Erythroblast (primary cell): ENCODE results near the gene CAPN5.
"Not testable (repeated sequence)": the region's sequence is repeated elsewhere in the genome, so short reads cannot be mapped to it uniquely, and the experiment has no call there.

ENCODE experiments used
- DNase-seq, 2 experiments: peaks; one replicate each; lab custom pipeline; 2025; lab: John Stamatoyannopoulos, UW
- GATA1 ChIP-seq: IDR thresholded peaks from 2 replicates; pipeline ENCODE4 v1.6.1; 2011; ENCODE audit warnings: low read depth, mild to moderate bottlenecking, control low read depth, low read length, moderate library complexity
- POLR2A ChIP-seq: IDR thresholded peaks from 2 replicates; pipeline ENCODE4 v1.6.1; 2011; ENCODE audit warnings: mild to moderate bottlenecking, low read length

Gene CAPN5

DNA sequence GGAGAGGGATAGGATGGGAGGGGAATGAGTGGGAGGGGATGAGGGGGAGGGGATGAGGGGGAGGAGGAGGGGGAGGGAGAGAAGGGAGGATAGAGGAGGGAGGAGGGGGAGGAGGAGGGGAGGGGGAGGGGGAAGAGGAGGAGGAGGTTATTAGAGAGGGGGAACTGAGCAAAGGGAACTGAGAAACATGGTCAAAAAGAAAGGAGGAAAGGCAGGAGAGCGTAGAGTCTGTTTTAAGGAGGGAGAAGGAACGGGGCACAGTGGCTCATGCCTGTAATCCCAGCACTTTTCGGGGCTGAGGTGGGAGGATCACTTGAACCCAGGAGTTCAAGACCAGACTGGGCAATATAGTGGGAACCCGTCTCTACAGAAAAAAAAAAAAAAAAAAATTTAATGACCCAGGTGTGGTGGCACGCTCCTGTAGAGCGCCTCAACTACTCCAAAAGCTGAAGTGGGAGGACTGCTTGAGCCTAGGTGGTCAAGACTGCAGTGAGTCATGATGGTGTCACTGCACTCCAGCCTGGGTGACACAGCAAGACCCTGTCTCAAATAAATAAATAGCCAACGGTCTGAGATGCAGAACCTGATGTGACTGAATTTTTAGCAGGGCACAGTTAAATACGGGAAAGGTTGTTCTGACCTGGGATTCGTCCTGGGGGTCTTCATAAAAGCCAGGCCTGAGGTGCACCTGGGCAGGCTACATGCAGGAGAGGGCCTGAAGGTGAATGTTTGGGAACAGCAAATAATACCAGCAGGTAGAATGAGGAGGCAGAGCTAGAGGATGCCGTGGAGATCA is 28.5 kb upstream of the CAPN5 start:
- no peak for TF ChIP-seq GATA1
- no peak for TF ChIP-seq POLR2A
- no peak for DNase-seq

DNA sequence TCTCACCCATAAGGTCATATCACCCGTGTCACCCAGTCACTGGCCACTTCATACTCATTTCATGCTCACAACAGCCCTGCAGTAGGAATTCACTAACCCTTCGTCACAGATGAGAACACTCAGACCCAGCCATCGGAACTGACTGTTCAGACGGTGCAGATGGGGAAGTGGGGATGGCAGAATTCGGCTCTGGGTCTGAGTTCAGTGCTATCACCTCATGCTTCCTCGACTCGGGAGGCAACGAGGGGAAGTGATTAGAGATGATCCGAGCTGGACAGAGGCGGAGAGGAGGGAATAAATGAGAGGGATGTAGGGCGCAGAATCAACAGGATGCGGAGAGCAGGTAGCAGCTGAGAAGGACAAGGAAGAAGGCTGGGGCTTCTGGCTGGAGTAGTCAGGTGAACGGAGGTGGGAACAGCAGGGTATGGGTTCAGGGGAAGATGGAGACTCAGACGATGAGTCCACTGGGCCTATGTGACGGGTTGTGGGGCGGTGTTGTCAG is 27.9 kb upstream of the CAPN5 start:
- TF ChIP-seq POLR2A (no peak), GATA1 (no peak)
- DNase-seq = peak in 1 of 2 experiments; percentile 22

DNA sequence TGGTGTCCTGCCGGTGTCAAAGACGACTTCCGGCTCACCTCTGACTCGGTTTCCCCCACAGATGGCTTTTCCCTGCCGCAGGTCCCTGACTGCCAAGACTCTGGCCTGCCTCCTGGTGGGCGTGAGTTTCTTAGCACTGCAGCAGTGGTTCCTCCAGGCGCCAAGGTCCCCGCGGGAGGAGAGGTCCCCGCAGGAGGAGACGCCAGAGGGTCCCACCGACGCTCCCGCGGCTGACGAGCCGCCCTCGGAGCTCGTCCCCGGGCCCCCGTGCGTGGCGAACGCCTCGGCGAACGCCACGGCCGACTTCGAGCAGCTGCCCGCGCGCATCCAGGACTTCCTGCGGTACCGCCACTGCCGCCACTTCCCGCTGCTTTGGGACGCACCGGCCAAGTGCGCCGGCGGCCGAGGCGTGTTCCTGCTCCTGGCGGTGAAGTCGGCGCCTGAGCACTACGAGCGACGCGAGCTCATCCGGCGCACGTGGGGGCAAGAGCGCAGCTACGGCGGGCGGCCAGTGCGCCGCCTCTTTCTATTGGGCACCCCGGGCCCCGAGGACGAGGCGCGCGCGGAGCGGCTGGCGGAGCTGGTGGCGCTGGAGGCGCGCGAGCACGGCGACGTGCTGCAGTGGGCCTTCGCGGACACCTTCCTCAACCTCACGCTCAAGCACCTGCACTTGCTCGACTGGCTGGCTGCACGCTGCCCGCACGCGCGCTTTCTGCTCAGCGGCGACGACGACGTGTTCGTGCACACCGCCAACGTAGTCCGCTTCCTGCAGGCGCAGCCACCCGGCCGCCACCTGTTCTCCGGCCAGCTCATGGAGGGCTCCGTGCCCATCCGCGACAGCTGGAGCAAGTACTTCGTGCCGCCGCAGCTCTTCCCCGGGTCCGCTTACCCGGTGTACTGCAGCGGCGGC is 27.0 kb upstream of the CAPN5 start:
- TF ChIP-seq POLR2A = no peak
- no peak for TF ChIP-seq GATA1
- DNase-seq = peak; percentile 71 to 73

DNA sequence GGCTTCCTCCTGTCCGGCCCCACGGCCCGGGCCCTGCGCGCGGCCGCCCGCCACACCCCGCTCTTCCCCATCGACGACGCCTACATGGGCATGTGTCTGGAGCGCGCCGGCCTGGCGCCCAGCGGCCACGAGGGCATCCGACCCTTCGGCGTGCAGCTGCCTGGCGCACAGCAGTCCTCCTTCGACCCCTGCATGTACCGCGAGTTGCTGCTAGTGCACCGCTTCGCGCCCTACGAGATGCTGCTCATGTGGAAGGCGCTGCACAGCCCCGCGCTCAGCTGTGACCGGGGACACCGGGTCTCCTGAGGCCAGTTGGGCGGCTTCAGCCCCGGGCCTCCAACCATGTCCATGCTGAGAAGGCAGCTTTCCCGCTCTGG is 26.4 kb upstream of the CAPN5 start:
- no peak for DNase-seq
- no peak for TF ChIP-seq POLR2A

DNA sequence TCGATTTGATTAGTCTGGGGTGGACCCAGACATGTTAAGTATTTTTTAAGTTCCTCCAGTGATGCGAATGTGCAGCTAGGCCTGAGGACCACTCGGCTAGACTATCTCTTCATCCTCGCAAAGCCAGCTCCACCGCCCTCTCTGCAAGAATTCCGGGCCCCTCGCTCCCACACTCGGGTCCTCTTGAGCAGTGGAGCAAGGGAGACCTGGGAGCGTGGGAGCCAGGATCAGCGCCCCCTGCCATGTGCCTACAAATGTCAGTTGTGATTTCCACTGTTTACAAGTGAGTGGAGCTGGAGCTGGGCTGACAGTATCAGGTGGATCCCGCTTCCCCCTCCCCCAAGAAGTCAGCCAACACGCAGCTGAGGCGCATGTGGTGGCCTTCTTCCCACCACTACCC is 25.9 kb upstream of the CAPN5 start:
- DNase-seq = no peak
- no peak for TF ChIP-seq GATA1
- TF ChIP-seq POLR2A = no peak

DNA sequence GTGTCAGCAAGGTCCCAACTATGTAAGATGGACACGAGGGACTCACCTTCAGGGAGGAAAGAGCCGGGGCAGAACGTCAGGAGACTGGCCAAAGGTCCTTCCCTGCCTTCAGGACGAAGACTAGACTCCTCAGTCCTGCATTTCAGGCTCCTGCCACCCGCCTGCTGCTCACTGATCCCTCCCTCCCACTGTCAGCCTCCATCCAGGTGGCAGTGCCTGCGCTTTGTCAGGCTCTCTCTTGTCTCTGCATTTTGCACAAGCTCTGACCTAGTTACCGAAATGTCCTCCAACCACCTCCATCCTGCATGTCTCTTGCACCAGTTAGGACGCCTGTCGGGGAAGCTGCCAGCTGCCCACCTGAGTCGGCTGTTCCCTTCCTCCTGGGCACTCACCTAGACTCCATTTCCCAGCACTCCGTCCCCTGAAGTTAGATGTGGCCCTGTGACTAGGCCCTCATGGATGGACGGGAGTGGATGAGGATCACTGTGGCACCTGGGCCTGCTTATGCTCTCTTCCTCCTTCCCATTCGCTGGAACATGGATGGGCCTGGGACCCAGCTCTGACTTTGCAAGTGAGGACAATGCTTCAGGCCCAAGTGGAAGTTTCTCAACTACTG is 24.6 kb upstream of the CAPN5 start:
- TF ChIP-seq POLR2A = no peak
- no peak for TF ChIP-seq GATA1
- DNase-seq = no peak

DNA sequence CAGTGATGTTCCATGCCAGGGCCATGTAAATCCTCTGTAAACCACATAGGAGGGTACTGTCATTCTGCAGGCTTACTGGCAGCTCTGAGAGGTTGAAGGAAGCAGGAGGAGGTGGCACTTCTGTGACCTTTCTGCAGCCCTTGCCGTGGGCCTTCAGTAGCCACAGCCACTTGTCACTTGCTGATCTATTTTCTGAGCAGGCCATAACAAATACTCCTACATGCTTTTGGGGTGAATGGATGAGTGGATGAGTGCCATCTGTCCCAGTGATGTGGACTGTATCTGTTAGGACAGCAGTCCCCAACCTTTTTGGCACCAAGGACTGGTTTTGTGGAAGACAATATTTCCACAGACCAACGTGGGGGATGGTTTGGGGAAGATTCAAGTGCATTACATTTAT is 22.4 kb upstream of the CAPN5 start:
- no peak for DNase-seq
- TF ChIP-seq POLR2A (no peak), GATA1 (no peak)

DNA sequence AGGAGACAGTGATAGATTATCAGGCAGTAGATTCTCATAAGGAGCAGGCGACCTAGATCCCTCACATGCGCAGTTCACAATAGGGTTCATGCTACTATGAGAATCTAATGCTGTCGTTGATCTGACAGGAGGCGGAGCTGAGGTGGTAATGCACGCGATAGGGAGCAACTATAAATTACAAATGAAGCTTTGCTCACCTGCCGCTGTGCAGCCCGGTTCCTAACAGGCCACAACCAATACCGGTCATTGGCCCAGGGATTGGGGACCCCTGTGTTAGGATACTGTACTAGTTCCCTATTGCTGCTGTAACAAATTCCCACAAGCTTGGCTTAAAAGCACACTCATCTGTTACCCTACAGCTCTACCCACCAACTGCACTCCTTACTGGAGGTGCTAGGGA is 21.9 kb upstream of the CAPN5 start:
- no peak for DNase-seq
- no peak for TF ChIP-seq POLR2A
- no peak for TF ChIP-seq GATA1

DNA sequence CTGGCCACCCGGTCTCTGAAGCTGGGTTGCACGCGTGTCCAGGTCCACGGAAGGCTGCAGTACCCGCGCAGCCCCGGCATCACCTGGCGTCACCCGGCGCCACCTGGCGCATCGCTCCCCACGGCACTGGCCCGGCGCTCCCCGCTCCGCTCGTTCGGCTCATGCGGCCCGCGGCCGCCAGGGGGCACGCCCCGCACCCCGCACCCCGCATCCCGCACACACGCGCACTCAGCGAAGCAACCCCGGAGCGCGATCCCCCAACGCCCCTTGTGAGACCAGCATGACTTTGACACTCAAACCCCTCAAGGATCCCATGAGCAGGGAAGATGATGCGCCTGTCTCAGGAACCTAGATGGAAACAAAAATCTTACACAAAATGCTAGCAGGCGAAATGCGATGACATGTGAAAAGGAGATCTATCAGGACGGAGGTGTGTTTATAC is 20.7 kb upstream of the CAPN5 start:
- DNase-seq = peak; percentile 62 to 80
- TF ChIP-seq GATA1 = no peak
- TF ChIP-seq POLR2A = no peak

DNA sequence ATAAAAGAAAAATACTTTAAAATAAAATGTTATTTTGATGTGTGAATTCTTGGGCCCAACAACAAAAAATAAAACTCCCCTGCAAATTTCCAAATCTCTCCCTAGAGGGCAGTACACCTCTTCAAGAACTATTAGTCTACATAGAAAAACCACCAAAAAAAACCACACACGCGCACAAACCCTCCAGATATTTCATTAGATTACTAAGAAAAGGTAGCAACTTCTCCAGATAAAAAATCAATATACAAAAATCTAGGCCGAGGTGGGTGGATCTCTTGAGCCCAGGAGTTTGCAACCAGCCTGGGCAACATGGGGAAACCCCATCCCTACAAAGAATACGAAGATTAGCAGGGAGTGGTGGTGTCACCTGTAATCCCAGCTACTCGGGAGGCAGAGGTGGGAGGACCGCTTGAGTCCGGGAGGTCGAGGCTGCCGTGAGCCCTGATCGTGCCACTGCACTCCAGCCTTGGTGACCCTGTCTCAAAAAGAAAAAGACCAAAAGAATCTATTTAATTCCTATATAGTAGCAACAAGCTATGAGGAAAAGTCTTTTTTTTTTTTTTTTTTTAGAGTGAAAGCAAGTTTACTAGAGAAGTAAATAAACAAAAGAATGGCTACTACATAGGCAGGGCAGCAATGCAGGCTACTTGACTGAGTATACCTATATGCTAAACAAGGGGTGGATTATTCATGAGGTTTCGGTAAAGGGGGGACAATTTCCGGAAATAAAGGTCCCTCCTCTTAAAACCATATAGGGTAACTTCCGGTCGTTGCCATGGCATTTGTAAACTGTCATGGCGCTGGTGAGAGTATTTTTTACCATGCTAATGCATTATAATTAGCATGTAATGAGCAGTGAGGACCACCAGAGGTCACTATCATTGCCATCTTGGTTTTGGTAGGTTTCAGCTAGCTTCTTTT is 19.5 kb upstream of the CAPN5 start:
- TF ChIP-seq POLR2A (no peak), GATA1 (no peak)
- peak; percentile 94 to 95 for DNase-seq

DNA sequence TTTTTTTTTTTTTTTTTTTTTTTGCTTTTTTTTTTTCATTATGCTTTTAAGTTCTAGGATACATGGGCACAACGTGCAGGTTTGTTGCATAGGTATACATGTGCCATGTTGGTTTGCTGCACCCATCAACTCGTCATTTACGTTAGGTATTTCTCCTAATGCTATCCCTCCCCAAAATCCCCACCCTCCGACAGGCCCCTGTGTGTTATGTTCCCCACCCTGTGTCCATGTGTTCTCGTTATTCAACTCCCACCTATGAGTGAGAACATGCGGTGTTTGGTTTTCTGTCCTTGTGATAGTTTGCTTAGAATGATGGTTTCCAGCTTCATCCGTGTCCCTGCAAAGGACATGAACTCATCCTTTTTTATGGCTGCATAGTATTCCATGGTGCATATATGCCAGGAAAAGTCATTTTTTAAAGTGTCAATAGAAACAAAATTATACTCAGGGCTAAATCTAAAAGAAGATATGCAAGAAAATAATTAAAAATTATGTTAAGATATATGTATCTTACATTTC is 18.8 kb upstream of the CAPN5 start:
- not testable (repeated sequence) for DNase-seq

DNA sequence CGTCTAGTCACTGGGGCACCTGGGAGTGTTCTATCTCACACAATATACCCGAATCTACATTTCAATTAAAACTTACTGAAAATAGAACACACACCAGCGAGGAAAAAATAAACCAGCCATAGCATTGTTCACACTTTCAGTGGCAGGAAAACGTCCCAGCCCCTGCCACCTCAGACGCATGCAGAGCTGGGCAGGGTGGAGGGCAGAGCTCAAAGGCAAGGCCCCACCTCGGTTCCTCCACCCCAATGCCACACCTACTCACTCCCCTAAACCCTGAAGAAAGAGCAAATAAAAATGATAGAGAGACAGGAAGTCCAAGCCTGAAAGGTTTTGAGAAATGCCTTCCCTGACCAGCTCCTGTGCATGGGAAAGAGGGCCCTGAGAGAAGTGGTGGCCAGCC is 17.7 kb upstream of the CAPN5 start:
- no peak for TF ChIP-seq POLR2A
- TF ChIP-seq GATA1 = no peak
- no peak for DNase-seq

DNA sequence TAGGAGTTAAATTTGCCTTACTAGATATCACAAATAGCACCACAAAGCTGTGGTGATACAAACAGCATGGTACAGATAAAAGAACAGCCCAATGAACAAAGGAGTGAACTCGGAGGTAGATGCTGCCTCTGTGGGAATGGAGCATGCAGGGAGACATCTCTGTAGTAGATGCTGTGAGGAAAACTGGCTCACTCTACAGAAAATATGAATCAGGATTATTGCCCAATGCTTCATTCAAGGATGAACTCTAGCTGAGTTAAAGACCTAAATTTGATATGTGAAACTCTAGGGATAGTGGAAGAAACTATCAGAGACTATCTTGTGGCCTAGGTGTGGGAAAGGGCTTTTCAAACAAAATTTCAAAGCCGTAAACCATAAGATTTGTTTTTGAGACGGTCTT is 15.3 kb upstream of the CAPN5 start:
- TF ChIP-seq GATA1 = no peak
- no peak for DNase-seq
